PC-3 (cell line): ENCODE measurements around the gene ADGRD1. TPM values are rescaled to one million over a fixed set of nuclear protein-coding genes. Genes with fewer than 3 reads are reported as not detected.

Experiments used
- total RNA-seq: library from RNA; depleted of rRNA; stranded (reverse); fragments of >200 nt; gene quantifications from 2 replicates; pipeline ENCODE4 v1.2.3, GENCODE V29; 2014; rRNA removed

Gene ADGRD1
- total RNA-seq, 1 experiment from 2014 or later = 0.18 TPM

Other genes starting within 250 kb of the ADGRD1 start
- gene RIMBP2, start 237.6 kb upstream of the ADGRD1 start, total RNA-seq = not detected in 2 replicates
- 18.2 and 24.0 TPM in 2 replicates for gene STX2, start 114.7 kb upstream of the ADGRD1 start, total RNA-seq
- gene RAN, start 81.8 kb upstream of the ADGRD1 start, total RNA-seq = 3,300 and 3,371 TPM in 2 replicates